Middle frontal gyrus (tissue), 1 donor: ENCODE results near the gene CHRFAM7A.
"Not testable (repeated sequence)": the region's sequence is repeated elsewhere in the genome, so short reads cannot be mapped to it uniquely, and the experiment has no call there.

ENCODE experiments used
- DNase-seq: peaks from one replicate; pipeline ENCODE4 v3.0.0-alpha.2; 2015; ENCODE audit warnings: low spot score; ENCODE audit errors: extremely low spot score

Gene CHRFAM7A

DNA sequence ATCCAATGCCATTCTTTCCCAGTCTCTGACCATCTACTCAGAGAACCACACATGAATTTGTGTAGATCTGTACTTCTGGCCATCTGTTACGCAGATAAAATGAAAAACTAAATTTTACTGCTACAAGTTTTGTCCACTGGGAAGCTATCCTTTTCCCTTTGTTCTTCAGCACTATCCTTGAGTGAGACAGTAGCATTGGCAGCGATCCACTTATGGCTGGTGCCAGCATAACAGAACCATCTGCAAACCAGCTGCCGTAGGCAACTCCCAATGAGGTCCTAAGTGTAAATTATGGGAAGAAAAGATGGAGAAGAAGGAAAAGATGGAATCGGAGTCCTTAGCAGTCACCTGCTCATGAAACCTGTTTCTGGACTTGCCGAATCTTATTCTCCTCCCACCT, 72.3 kb downstream of the CHRFAM7A start:
- not testable (repeated sequence) for DNase-seq

DNA sequence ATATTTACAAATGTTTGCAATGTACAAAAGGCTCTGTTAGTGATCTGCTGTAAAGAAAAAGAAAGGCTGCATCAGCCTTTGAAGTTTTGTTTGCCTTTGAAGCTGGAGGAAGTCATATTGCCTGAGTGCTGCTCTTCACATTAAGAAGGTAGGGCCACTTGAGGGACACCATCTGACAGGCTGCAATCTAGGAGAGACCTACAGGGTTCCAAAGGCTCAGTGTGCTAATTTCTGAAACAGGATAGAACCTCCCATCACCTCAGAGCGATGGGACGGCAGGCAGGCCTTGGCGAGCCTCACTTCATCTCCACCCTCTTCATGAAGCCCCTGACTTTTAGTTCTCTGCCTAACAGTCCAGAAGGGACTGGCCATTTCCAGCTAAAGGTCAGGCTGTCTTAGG, 77.6 kb downstream of the CHRFAM7A start:
- DNase-seq, result not testable (repeated sequence)

DNA sequence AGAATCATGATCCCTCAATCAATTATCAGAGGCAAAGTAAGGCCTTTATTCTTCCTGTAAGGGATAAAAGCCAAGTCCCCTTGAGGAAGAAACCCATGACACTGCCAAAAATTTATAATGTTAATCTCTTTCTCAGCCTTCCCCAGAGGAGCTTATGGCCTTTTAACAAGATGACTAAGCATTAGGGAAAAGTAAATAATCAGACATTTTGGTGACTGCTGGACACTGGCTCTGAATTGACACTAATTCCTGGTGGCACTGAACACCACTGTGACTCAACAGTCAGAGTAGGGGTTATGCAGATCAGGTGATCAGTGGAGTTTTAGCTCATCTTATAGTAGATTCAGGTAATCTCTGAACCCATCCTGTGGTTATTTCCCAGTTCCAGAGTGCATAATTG, 82.8 kb downstream of the CHRFAM7A start:
- DNase-seq, result not testable (repeated sequence)
